ENCODE results near the gene SLC9A3. TPM values are rescaled to one million over a fixed set of nuclear protein-coding genes. Genes with fewer than 3 reads are reported as not detected.
"Not testable (repeated sequence)": the region's sequence is repeated elsewhere in the genome, so short reads cannot be mapped to it uniquely, and the experiment has no call there.

The SLC9A3 gene
- total RNA-seq, 1 experiment from 2014 or later: 3.6 TPM

GRCh38 chr5:509611-510185, 14.6 kb downstream of the SLC9A3 start:
- H3K9me3 ChIP-seq: no peaks in the 10 kb centered on the region
- no peak for DNase-seq
- H3K4me3 ChIP-seq: no peak overlapping the region
- H3K27me3 ChIP-seq: peaks cover 2% of the 10 kb centered on the region; the same call in 1 of the 2 replicates
- no peaks in the 10 kb centered on the region for H3K36me3 ChIP-seq

- not testable (repeated sequence) for DNase-seq, H3K36me3 ChIP-seq, H3K4me3 ChIP-seq, H3K9me3 ChIP-seq, H3K27me3 ChIP-seq
These were observed 16.2 kb downstream of the SLC9A3 start for GRCh38 chr5:507986-508575.

- H3K4me3 ChIP-seq: no peak overlapping the region
- H3K27me3 ChIP-seq: peaks cover 2% of the 10 kb centered on the region; the same call in 1 of the 2 replicates
- no peaks in the 10 kb centered on the region for H3K36me3 ChIP-seq
- no peaks in the 10 kb centered on the region for H3K9me3 ChIP-seq
- no peak for DNase-seq
These were observed 18.2 kb downstream of the SLC9A3 start for GRCh38 chr5:505951-506525.

- DNase-seq: no peak
- Histone ChIP-seq H3K4me3 (no peak overlapping the region), H3K36me3 (no peaks in the 10 kb centered on the region), H3K9me3 (no peaks in the 10 kb centered on the region), H3K27me3 (peaks cover 2% of the 10 kb centered on the region; the same call in 1 of the 2 replicates)
These were observed 19.7 kb downstream of the SLC9A3 start for GRCh38 chr5:504326-505154.

GRCh38 chr5:502325-503079, 21.7 kb downstream of the SLC9A3 start:
- H3K4me3 ChIP-seq: no peak overlapping the region
- H3K36me3 ChIP-seq: no peaks in the 10 kb centered on the region
- H3K27me3 ChIP-seq: peaks cover 2% of the 10 kb centered on the region; the same call in 1 of the 2 replicates
- no peak for DNase-seq
- H3K9me3 ChIP-seq: no peaks in the 10 kb centered on the region

- DNase-seq: no peak
- Histone ChIP-seq H3K4me3 (no peak overlapping the region), H3K9me3 (no peaks in the 10 kb centered on the region), H3K36me3 (no peaks in the 10 kb centered on the region), H3K27me3 (peaks cover 2% of the 10 kb centered on the region; the same call in 1 of the 2 replicates)
These were observed 22.4 kb downstream of the SLC9A3 start for GRCh38 chr5:501831-502184.

GRCh38 chr5:501105-501830, 23.0 kb downstream of the SLC9A3 start:
- Histone ChIP-seq H3K4me3 (no peak overlapping the region), H3K27me3 (peaks cover 2% of the 10 kb centered on the region; the same call in 1 of the 2 replicates), H3K9me3 (no peaks in the 10 kb centered on the region), H3K36me3 (no peaks in the 10 kb centered on the region)
- no peak for DNase-seq

- Histone ChIP-seq H3K4me3 (no peak overlapping the region), H3K27me3 (no peaks in the 10 kb centered on the region), H3K9me3 (no peaks in the 10 kb centered on the region), H3K36me3 (no peaks in the 10 kb centered on the region)
- no peak for DNase-seq
These were observed 23.8 kb downstream of the SLC9A3 start for GRCh38 chr5:500491-500890.

- no peak for DNase-seq
- Histone ChIP-seq H3K27me3 (no peaks in the 10 kb centered on the region), H3K9me3 (no peaks in the 10 kb centered on the region)
These were observed 24.7 kb downstream of the SLC9A3 start for GRCh38 chr5:499233-500209.

GRCh38 chr5:497871-498509, 26.3 kb downstream of the SLC9A3 start:
- H3K36me3 ChIP-seq: no peaks in the 10 kb centered on the region
- H3K4me3 ChIP-seq: no peak overlapping the region
- no peak for DNase-seq
- H3K9me3 ChIP-seq: no peaks in the 10 kb centered on the region
- H3K27me3 ChIP-seq: no peaks in the 10 kb centered on the region

More at GRCh38 chr5:499233-500209, 24.7 kb downstream of the SLC9A3 start:
- H3K36me3 ChIP-seq: no peaks in the 10 kb centered on the region
- H3K4me3 ChIP-seq: no peak overlapping the region

- Histone ChIP-seq H3K27me3 (no peaks in the 10 kb centered on the region), H3K36me3 (no peaks in the 10 kb centered on the region), H3K4me3 (no peak overlapping the region), H3K9me3 (no peaks in the 10 kb centered on the region)
- no peak for DNase-seq
These were observed 27.1 kb downstream of the SLC9A3 start for GRCh38 chr5:497090-497700.

- no peak for DNase-seq
These were observed 28.2 kb downstream of the SLC9A3 start for GRCh38 chr5:496028-496427.

GRCh38 chr5:494667-495255, 29.5 kb downstream of the SLC9A3 start:
- H3K9me3 ChIP-seq: no peaks in the 10 kb centered on the region
- no peaks in the 10 kb centered on the region for H3K36me3 ChIP-seq
- H3K4me3 ChIP-seq: no peak overlapping the region
- no peaks in the 10 kb centered on the region for H3K27me3 ChIP-seq
- DNase-seq: no peak

More at GRCh38 chr5:496028-496427, 28.2 kb downstream of the SLC9A3 start:
- Histone ChIP-seq H3K9me3 (no peaks in the 10 kb centered on the region), H3K27me3 (no peaks in the 10 kb centered on the region), H3K36me3 (no peaks in the 10 kb centered on the region), H3K4me3 (no peak overlapping the region)

GRCh38 chr5:493758-494157, 30.5 kb downstream of the SLC9A3 start:
- H3K27me3 ChIP-seq: no peaks in the 10 kb centered on the region
- no peaks in the 10 kb centered on the region for H3K36me3 ChIP-seq
- no peak for DNase-seq
- H3K9me3 ChIP-seq: no peaks in the 10 kb centered on the region
- H3K4me3 ChIP-seq: no peak overlapping the region
